SK-N-SH (cell line): Measurements from ENCODE around the gene NRARP. TPM values are rescaled to one million over a fixed set of nuclear protein-coding genes. Genes with fewer than 3 reads are reported as not detected.

ENCODE experiments used
- CTCF ChIA-PET: fragments of 300-600, 350-600 bp; formaldehyde crosslinking; extraction: SDS; loops from one replicate; lab custom pipeline; 2021; lab: Yijun Ruan, JAX
- POLR2A ChIA-PET: fragments of 350-600 bp; sonication (Branson Sonifier 250); formaldehyde crosslinking; extraction: SDS; loops from one replicate; lab custom pipeline; 2020; ENCODE audit warnings: antibody characterized with exemption, inconsistent platforms; lab: Yijun Ruan, JAX
- DNase-seq: peaks from one replicate; pipeline ENCODE4 v3.0.0; 2012
- H2AFZ ChIP-seq: fragments of 200-600 bp; sonication (generic); 2 replicates; pipeline ENCODE4 v1.8.1; 2016; ENCODE audit warnings: antibody characterized with exemption, mild to moderate bottlenecking, low read depth
- H3F3A ChIP-seq: fragments of 200-600 bp; sonication (generic); replicated peaks from 2 replicates; pipeline ENCODE3; 2016; ENCODE audit warnings: antibody characterized with exemption, mild to moderate bottlenecking; ENCODE audit not compliant: insufficient read depth
- H3K27ac ChIP-seq, 2 experiments: fragments of 200-500 bp in 1 of 2; fragments of 200-600 bp in 1 of 2; sonication (Bioruptor generic) in 1 of 2; sonication (generic), shearing (Covaris generic) in 1 of 2; 2 replicates each; pipeline versions ENCODE4 v1.5.1 to v1.6.1; 2014 to 2016; ENCODE audit warnings: low read depth in 2 of 2, inconsistent platforms in 1 of 2, low read length in 1 of 2, mild to moderate bottlenecking in 1 of 2, mixed read lengths in 1 of 2
- H3K27me3 ChIP-seq: fragments of 200-600 bp; sonication (generic), shearing (Covaris generic); 2 replicates; pipeline ENCODE4 v1.6.1; 2016; ENCODE audit warnings: mixed run types; ENCODE audit not compliant: insufficient read depth
- H3K36me3 ChIP-seq, 2 experiments: fragments of 200-500 bp in 1 of 2; fragments of 200-600 bp in 1 of 2; sonication (Bioruptor generic) in 1 of 2; sonication (generic) in 1 of 2; replicated peaks in 1 of 2; 2 replicates each; pipeline versions ENCODE3 to v1.5.1; 2014 to 2016; ENCODE audit warnings: low read length in 1 of 2, mild to moderate bottlenecking in 1 of 2; ENCODE audit not compliant: insufficient read depth in 2 of 2, control insufficient read depth in 1 of 2
- H3K4me1 ChIP-seq, 2 experiments: fragments of 200-500 bp in 1 of 2; fragments of 200-600 bp in 1 of 2; sonication (Bioruptor generic) in 1 of 2; sonication (generic), shearing (Covaris generic) in 1 of 2; 2 replicates each; pipeline versions ENCODE4 v1.5.1 to v1.6.1; 2014 to 2016; ENCODE audit warnings: low read depth in 1 of 2, low read length in 1 of 2, mixed run types in 1 of 2; ENCODE audit not compliant: insufficient read depth in 2 of 2, control insufficient read depth in 1 of 2
- H3K4me2 ChIP-seq: fragments of 200-600 bp; sonication (generic), shearing (Covaris generic); 2 replicates; pipeline ENCODE4 v1.6.1; 2017; ENCODE audit warnings: mixed run types
- H3K4me3 ChIP-seq, 2 experiments: fragments of 200-500 bp in 1 of 2; fragments of 200-600 bp in 1 of 2; sonication (Bioruptor generic) in 1 of 2; sonication (generic), shearing (Covaris generic) in 1 of 2; 2 replicates each; pipeline versions ENCODE4 v1.5.1 to v1.8.1; 2014 to 2016; ENCODE audit warnings: low read depth in 2 of 2, inconsistent platforms in 1 of 2, low read length in 1 of 2, mild to moderate bottlenecking in 1 of 2, mixed read lengths in 1 of 2, moderate library complexity in 1 of 2
- H3K79me2 ChIP-seq: fragments of 200-600 bp; sonication (generic); 2 replicates; pipeline ENCODE4 v1.8.1; 2017; ENCODE audit warnings: mild to moderate bottlenecking; ENCODE audit not compliant: insufficient read depth
- H3K9ac ChIP-seq: fragments of 200-600 bp; sonication (generic); 2 replicates; pipeline ENCODE4 v1.6.1; 2017; ENCODE audit warnings: mixed run types
- H3K9me2 ChIP-seq: fragments of 200-600 bp; sonication (generic); 2 replicates; pipeline ENCODE4 v1.6.1; 2017; ENCODE audit warnings: mixed run types
- H3K9me3 ChIP-seq: fragments of 200-600 bp; sonication (generic); 2 replicates; pipeline ENCODE4 v1.6.1; 2017; ENCODE audit warnings: mixed run types, mild to moderate bottlenecking, moderate library complexity
- H4K20me1 ChIP-seq: fragments of 200-600 bp; sonication (generic); 2 replicates; pipeline ENCODE4 v1.6.1; 2017; ENCODE audit warnings: mild to moderate bottlenecking, mixed run types; ENCODE audit not compliant: insufficient read depth
- CTCF ChIP-seq: fragments of 200-600 bp; sonication (generic); IDR thresholded peaks from 2 replicates; pipeline ENCODE4 v1.6.1; 2017; ENCODE audit warnings: antibody characterized with exemption, mild to moderate bottlenecking, moderate library complexity
- ELF1 ChIP-seq: IDR thresholded peaks from 2 replicates; pipeline ENCODE4 v1.4.0; 2012
- FOSL2 ChIP-seq: IDR thresholded peaks from 2 replicates; pipeline ENCODE4 v1.4.0; 2012; ENCODE audit warnings: low read depth, mild to moderate bottlenecking, moderate library complexity, borderline replicate concordance
- FOXJ3 ChIP-seq: sonication (generic); formaldehyde crosslinking; IDR thresholded peaks from 2 replicates; pipeline ENCODE4 v1.5.1; 2020; ENCODE audit warnings: mild to moderate bottlenecking, missing genetic modification reagents
- FOXM1 ChIP-seq: IDR thresholded peaks from 2 replicates; pipeline ENCODE4 v1.4.0; 2012; ENCODE audit warnings: low read depth, mild to moderate bottlenecking
- IRF3 ChIP-seq: fragments of 150-350 bp; IDR thresholded peaks from 2 replicates; pipeline ENCODE4 v1.6.1; 2016; ENCODE audit warnings: mild to moderate bottlenecking, low read depth, low read length
- JUND ChIP-seq: IDR thresholded peaks from 2 replicates; pipeline ENCODE4 v1.4.0; 2012
- MAX ChIP-seq: IDR thresholded peaks from 2 replicates; pipeline ENCODE4 v1.4.0; 2012; ENCODE audit warnings: low read depth
- MXI1 ChIP-seq: IDR thresholded peaks from 2 replicates; pipeline ENCODE4 v1.6.1; 2012; ENCODE audit warnings: mild to moderate bottlenecking, low read depth, low read length, improper control_type of control experiment
- NFIC ChIP-seq: IDR thresholded peaks from 2 replicates; pipeline ENCODE4 v1.4.0; 2012; ENCODE audit warnings: borderline replicate concordance
- POLR2AphosphoS5 ChIP-seq: IDR thresholded peaks from 2 replicates; pipeline ENCODE4 v1.6.1; 2012; ENCODE audit warnings: low read depth, low read length
- RAD21 ChIP-seq: IDR thresholded peaks from 2 replicates; pipeline ENCODE4 v1.6.1; 2012; ENCODE audit warnings: mild to moderate bottlenecking, low read length
- RCOR1 ChIP-seq: fragments of 150-350 bp; IDR thresholded peaks from 2 replicates; pipeline ENCODE4 v1.6.1; 2017; ENCODE audit warnings: antibody characterized with exemption, low read length
- RFX5 ChIP-seq: IDR thresholded peaks from 2 replicates; pipeline ENCODE4 v1.6.1; 2012; ENCODE audit warnings: mild to moderate bottlenecking, improper control_type of control experiment, low read length
- RXRA ChIP-seq: IDR thresholded peaks from 2 replicates; pipeline ENCODE4 v1.4.0; 2012; ENCODE audit warnings: low read depth, mild to moderate bottlenecking, borderline replicate concordance
- SIN3A ChIP-seq: IDR thresholded peaks from 2 replicates; pipeline ENCODE4 v1.6.1; 2012; ENCODE audit warnings: low read depth, mild to moderate bottlenecking, low read length, moderate library complexity, borderline replicate concordance
- SMC3 ChIP-seq: IDR thresholded peaks from 2 replicates; pipeline ENCODE4 v1.6.1; 2012; ENCODE audit warnings: low read depth, low read length, improper control_type of control experiment
- TAF1 ChIP-seq: IDR thresholded peaks from 2 replicates; pipeline ENCODE4 v1.6.1; 2012; ENCODE audit warnings: low read depth, mild to moderate bottlenecking, low read length, moderate library complexity, borderline replicate concordance
- TCF12 ChIP-seq: IDR thresholded peaks from 2 replicates; pipeline ENCODE4 v1.4.0; 2012
- YY1 ChIP-seq: IDR thresholded peaks from 2 replicates; pipeline ENCODE4 v1.4.0; 2012; ENCODE audit warnings: low read depth, mild to moderate bottlenecking
- WGBS: methylation state at CpG from one replicate; pipeline ENCODE4 v1.1.6; 2017; ENCODE audit warnings: low lambda C conversion rate; 5-methylcytosine and 5-hydroxymethylcytosine counted together
- polyA plus RNA-seq, 3 experiments: library from polyadenylated mRNA; depleted of rRNA; stranded (reverse); fragments of >200 nt; gene quantifications; 2 replicates each; pipeline ENCODE4 v1.2.3, GENCODE V29; 2012

NRARP gene
- polyA plus RNA-seq, 1 of the 3 experiments (the other 2 are of a cell fraction) = 3.9 TPM

GRCh38 chr9:137293094-137293481 lies 9.0 kb downstream of the NRARP start:
- Histone ChIP-seq H3K4me2 (no peak overlapping the region), H4K20me1 (no peaks in the 10 kb centered on the region), H3K27me3 (no peaks in the 10 kb centered on the region), H2AFZ (no peak overlapping the region), H3K4me3 (no peak overlapping the region), H3K9ac (no peak overlapping the region), H3F3A (no peaks in the 10 kb centered on the region), H3K9me3 (no peaks in the 10 kb centered on the region), H3K79me2 (no peaks in the 10 kb centered on the region), H3K9me2 (no peaks in the 10 kb centered on the region), H3K27ac (no peak overlapping the region), H3K36me3 (no peaks in the 10 kb centered on the region), H3K4me1 (peaks cover 0 to 19% of the 10 kb centered on the region in 2 experiments; a peak in 1 of 4 replicates)
- CTCF ChIA-PET = interaction anchor here (0.7 to 3.1 kb wide), 3 partner anchors 9 to 13 kb away, joined by 3 to 13 read pairs (median 4); partner anchors contain the start of gene NRARP
- TF ChIP-seq IRF3 (no peak), POLR2AphosphoS5 (no peak), FOXJ3 (no peak), RXRA (no peak), YY1 (no peak), NFIC (no peak), CTCF (no peak), ELF1 (no peak), TCF12 (no peak), SIN3A (no peak), RFX5 (no peak), RCOR1 (no peak), FOSL2 (no peak), JUND (no peak)
- no peak for DNase-seq
- 81% methylated on average over 15 of the region's 15 CpGs for WGBS
- POLR2A ChIA-PET = no interaction called here

- DNase-seq = peak; percentile 86
- no peaks in the 10 kb centered on the region for H3K36me3 ChIP-seq
- POLR2A ChIA-PET = interaction anchor here (0.9 kb wide), 1 partner anchor 15 kb away, joined by 3 read pairs; the partner anchor contains the start of gene NRARP
- no peaks in the 10 kb centered on the region for H3K27me3 ChIP-seq
- WGBS = 33% methylated on average over 12 of the region's 14 CpGs
- no peak overlapping the region for H2AFZ ChIP-seq
- H3K4me3 ChIP-seq = no peak overlapping the region
- peak; percentile 59 for TF ChIP-seq CTCF
- TF ChIP-seq FOSL2 = no peak
- TF ChIP-seq RAD21 = peak; percentile 79
- TF ChIP-seq MXI1 = peak; percentile 69; the same call in 1 of the 2 replicates
- peak; percentile 63 for TF ChIP-seq SMC3
- TF ChIP-seq MAX = peak; percentile 78; the same call in 1 of the 2 replicates
- no peak for TF ChIP-seq FOXM1
- TF ChIP-seq TAF1 = no peak
- peaks cover 7% of the 10 kb centered on the region for H3F3A ChIP-seq
- H3K9me2 ChIP-seq = no peaks in the 10 kb centered on the region
- no peak overlapping the region for H3K4me2 ChIP-seq
- no peak overlapping the region for H3K9ac ChIP-seq
- CTCF ChIA-PET = interaction anchor here (0.6 to 3.2 kb wide), 34 partner anchors 9 to 316 kb away, joined by 3 to 35 read pairs (median 4); partner anchors contain the start of genes EXD3, NOXA1 and NRARP
- H3K79me2 ChIP-seq = no peaks in the 10 kb centered on the region
- H3K27ac ChIP-seq = no peak overlapping the region
- H3K9me3 ChIP-seq = no peaks in the 10 kb centered on the region
- H3K4me1 ChIP-seq = no peaks in the 10 kb centered on the region
- H4K20me1 ChIP-seq = no peaks in the 10 kb centered on the region
Measured at GRCh38 chr9:137286975-137287383, 15.1 kb downstream of the NRARP start.
